Fibroblast of mammary gland (primary cell): ENCODE measurements around the gene CCDC92.

ENCODE experiments used
- DNase-seq: peaks from one replicate; pipeline ENCODE4 v3.0.0-alpha.2; 2010; ENCODE audit warnings: low read depth
- H3K4me3 ChIP-seq: 2 replicates; pipeline ENCODE4 v1.5.1; 2011; ENCODE audit warnings: low read depth, mild to moderate bottlenecking, low read length, moderate library complexity; ENCODE audit not compliant: control insufficient read depth
- CTCF ChIP-seq: conservative IDR thresholded peaks from 2 replicates; pipeline ENCODE4 v1.5.1; 2011; ENCODE audit warnings: low read depth, low read length, inconsistent platforms; ENCODE audit not compliant: control insufficient read depth, insufficient read depth

Gene CCDC92

GRCh38 chr12:123979566-123979965 is 6.9 kb upstream of the CCDC92 start:
- no peak for DNase-seq
- H3K4me3 ChIP-seq, result no peak overlapping the region
- no peak for TF ChIP-seq CTCF

- no peak for DNase-seq
- TF ChIP-seq CTCF, result no peak
- H3K4me3 ChIP-seq, result no peak overlapping the region
Measured at GRCh38 chr12:123976227-123976826, 3.7 kb upstream of the CCDC92 start.

GRCh38 chr12:123973552-123974341 is 1.1 kb upstream of the CCDC92 start:
- DNase-seq, result no peak
- no peak for TF ChIP-seq CTCF
- H3K4me3 ChIP-seq, result peak overlapping the region; percentile 62

GRCh38 chr12:123971770-123972456 is 718 bp downstream of the CCDC92 start:
- no peak for TF ChIP-seq CTCF
- peak; percentile 39 for DNase-seq
- H3K4me3 ChIP-seq, result peak overlapping the region; percentile 64

GRCh38 chr12:123971449-123971769 is 1.2 kb downstream of the CCDC92 start:
- DNase-seq, result no peak
- H3K4me3 ChIP-seq, result peak overlapping the region; percentile 64
- no peak for TF ChIP-seq CTCF

GRCh38 chr12:123967121-123967586 is 5.5 kb downstream of the CCDC92 start:
- TF ChIP-seq CTCF, result no peak
- peak; percentile 42 for DNase-seq

More at GRCh38 chr12:123967121-123967586, 5.5 kb downstream of the CCDC92 start:
- no peak overlapping the region for H3K4me3 ChIP-seq
